Fibroblast of mammary gland (primary cell): ENCODE results near the gene TXLNB.

ENCODE experiments used
- DNase-seq: peaks from one replicate; pipeline ENCODE4 v3.0.0-alpha.2; 2010; ENCODE audit warnings: low read depth
- H3K4me3 ChIP-seq: 2 replicates; pipeline ENCODE4 v1.5.1; 2011; ENCODE audit warnings: low read depth, mild to moderate bottlenecking, low read length, moderate library complexity; ENCODE audit not compliant: control insufficient read depth
- CTCF ChIP-seq: conservative IDR thresholded peaks from 2 replicates; pipeline ENCODE4 v1.5.1; 2011; ENCODE audit warnings: low read depth, low read length, inconsistent platforms; ENCODE audit not compliant: control insufficient read depth, insufficient read depth

The TXLNB gene

GRCh38 chr6:139291813-139292619 is at the start of gene TXLNB:
TXLNB (minus strand) TSS chr6:139291998; CDS start chr6:139288899, 3,099 bp downstream.
- H3K4me3 ChIP-seq: peak within 1 kb of the TSS; percentile 41
- TF ChIP-seq CTCF: no peak
- peak; percentile 85 for DNase-seq

- H3K4me3 ChIP-seq: no peak overlapping the region
- no peak for DNase-seq
- TF ChIP-seq CTCF: no peak
Observed at GRCh38 chr6:139341060-139341459, 49.3 kb upstream of the TXLNB start.

GRCh38 chr6:139338795-139339194 is 47.0 kb upstream of the TXLNB start:
- H3K4me3 ChIP-seq: no peak overlapping the region
- DNase-seq: peak; percentile 84
- no peak for TF ChIP-seq CTCF

GRCh38 chr6:139337830-139338229 is 46.0 kb upstream of the TXLNB start:
- TF ChIP-seq CTCF: no peak
- no peak overlapping the region for H3K4me3 ChIP-seq
- DNase-seq: no peak

GRCh38 chr6:139337001-139337400 is 45.2 kb upstream of the TXLNB start:
- TF ChIP-seq CTCF: no peak
- DNase-seq: no peak
- H3K4me3 ChIP-seq: no peak overlapping the region

GRCh38 chr6:139336488-139336887 is 44.7 kb upstream of the TXLNB start:
- no peak for TF ChIP-seq CTCF
- peak; percentile 38 for DNase-seq
- no peak overlapping the region for H3K4me3 ChIP-seq
